HepG2 (cell line): ENCODE measurements around the gene SLTM. TPM values are rescaled to one million over a fixed set of nuclear protein-coding genes. Genes with fewer than 3 reads are reported as not detected.
A peak's percentile ranks its signal among the peaks of the same experiment; 100 is the strongest.

Source experiments
- ATAC-seq: fragments of 200-7000 bp; cut with Tn5 transposase; 3 replicates; pipeline ENCODE4 v1.9.1; 2020; ENCODE audit warnings: mild to moderate bottlenecking, moderate library complexity
- BruUV-seq: library from RNA; stranded (reverse); fragments of 400-500 nt; replicated peaks from 2 replicates; lab custom pipeline; 2021; lab: Mats Ljungman, UMichigan
- CTCF ChIA-PET: fragments of 300-600 bp; formaldehyde crosslinking; extraction: SDS; loops from one replicate; lab custom pipeline; 2021; ENCODE audit warnings: low total read pairs, inconsistent platforms, low intra/inter-chr PET ratio; lab: Yijun Ruan, JAX
- POLR2A ChIA-PET: fragments of 350-600 bp; sonication (Branson Sonifier 250); formaldehyde crosslinking; loops from one replicate; lab custom pipeline; 2020; ENCODE audit warnings: antibody characterized with exemption, inconsistent platforms; lab: Yijun Ruan, JAX
- DNase-seq: peaks from one replicate; pipeline ENCODE4 v3.0.0-alpha.2; 2015; ENCODE audit warnings: low spot score
- FAIRE-seq: peaks from 3 replicates; lab custom pipeline; 2011; peaks lifted over from hg19 to GRCh38; lab: Jason Lieb, UNC
- H2AFZ ChIP-seq: one replicate; pipeline ENCODE4 v1.6.1; 2011; ENCODE audit warnings: low read length, inconsistent platforms
- H3K27ac ChIP-seq: fragments of 300-600 bp; 3 replicates; pipeline ENCODE4 v1.8.0; 2011; ENCODE audit warnings: mixed run types, mild to moderate bottlenecking, mixed read lengths, low read length, inconsistent platforms; ENCODE audit not compliant: insufficient read depth; ENCODE audit errors: extremely low read length
- H3K27me3 ChIP-seq, 2 experiments: fragments of 200-600 bp in 1 of 2; 2 replicates in 1 of 2; 3 replicates in 1 of 2; pipeline versions ENCODE4 v1.6.0 to v1.8.0; 2011; ENCODE audit warnings: low read length in 2 of 2, mild to moderate bottlenecking in 2 of 2, moderate library complexity in 2 of 2, inconsistent platforms in 1 of 2; ENCODE audit not compliant: insufficient read depth in 2 of 2, control insufficient read depth in 1 of 2
- H3K36me3 ChIP-seq, 2 experiments: fragments of 200-600 bp in 1 of 2; replicated peaks in 1 of 2; 2 replicates in 1 of 2; 3 replicates in 1 of 2; pipeline versions ENCODE4 v1.5.1 to v1.8.0; 2011; ENCODE audit warnings: low read length in 2 of 2, inconsistent platforms in 1 of 2; ENCODE audit not compliant: insufficient read depth in 2 of 2, control insufficient read depth in 1 of 2
- H3K4me1 ChIP-seq: 2 replicates; pipeline ENCODE4 v1.5.1; 2012; ENCODE audit warnings: low read length, inconsistent platforms; ENCODE audit not compliant: insufficient read depth
- H3K4me2 ChIP-seq: 2 replicates; pipeline ENCODE4 v1.6.0; 2011; ENCODE audit warnings: low read depth, low read length, inconsistent platforms
- H3K4me3 ChIP-seq, 3 experiments: fragments of 200-600 bp in 1 of 3; sonication (generic), shearing (Covaris generic) in 1 of 3; replicated peaks in 1 of 3; 2 replicates each; pipeline ENCODE4 v1.5.1; 2011 to 2016; ENCODE audit warnings: low read length in 3 of 3, inconsistent platforms in 2 of 3, low read depth in 2 of 3, mild to moderate bottlenecking in 2 of 3, control low read depth in 1 of 3, mixed read lengths in 1 of 3; ENCODE audit not compliant: insufficient read depth in 1 of 3
- H3K79me2 ChIP-seq: one replicate; pipeline ENCODE4 v1.6.1; 2011; ENCODE audit warnings: low read length, inconsistent platforms; ENCODE audit not compliant: insufficient read depth
- H3K9ac ChIP-seq: 2 replicates; pipeline ENCODE4 v1.6.0; 2011; ENCODE audit warnings: mild to moderate bottlenecking, low read depth, low read length, inconsistent platforms; ENCODE audit not compliant: insufficient read depth
- H3K9me3 ChIP-seq: 2 replicates; pipeline ENCODE4 v1.5.1; 2012; ENCODE audit warnings: mild to moderate bottlenecking, low read length
- H4K20me1 ChIP-seq: 2 replicates; pipeline ENCODE4 v1.6.0; 2011; ENCODE audit warnings: inconsistent platforms, mild to moderate bottlenecking, low read length, moderate library complexity; ENCODE audit not compliant: insufficient read depth
- GATAD1 ChIP-seq: IDR thresholded peaks from 2 replicates; pipeline ENCODE4 v1.6.1; 2016; ENCODE audit warnings: missing genetic modification reagents, missing compliant biosample characterization
- MED13 ChIP-seq: sonication (generic); formaldehyde crosslinking; IDR thresholded peaks from 2 replicates; pipeline ENCODE4 v1.5.0; 2020; ENCODE audit warnings: missing genetic modification reagents
- MYNN ChIP-seq: sonication (generic); formaldehyde crosslinking; IDR thresholded peaks from 2 replicates; pipeline ENCODE4 v1.4.0; 2020; ENCODE audit warnings: mild to moderate bottlenecking, low read depth, missing genetic modification reagents
- POLR2A ChIP-seq, 2 experiments: IDR thresholded peaks; 2 replicates each; pipeline ENCODE4 v1.6.1; 2011; ENCODE audit warnings: low read depth in 2 of 2, low read length in 2 of 2, mild to moderate bottlenecking in 1 of 2, moderate library complexity in 1 of 2; ENCODE audit not compliant: insufficient read depth in 1 of 2
- POLR2G ChIP-seq: fragments of 200-400 bp; formaldehyde crosslinking; IDR thresholded peaks from 2 replicates; pipeline ENCODE4 v1.6.1; 2018; ENCODE audit warnings: mild to moderate bottlenecking, low read depth, low read length, moderate library complexity
- RBM22 ChIP-seq: fragments of 200-400 bp; formaldehyde crosslinking; optimal IDR thresholded peaks from 2 replicates; pipeline ENCODE3; 2017; ENCODE audit warnings: mild to moderate bottlenecking, low read length, moderate library complexity
- WGBS: methylation state at CpG from one replicate; pipeline ENCODE4 v1.1.6; 2017; ENCODE audit warnings: low lambda C conversion rate; 5-methylcytosine and 5-hydroxymethylcytosine counted together
- in situ Hi-C: cut with HindIII; loops from 2 replicates; pipeline ENCODE4 v1.10.0; 2017; ENCODE audit warnings: low pct_unique_long_range_greater_than_20kb; ENCODE audit not compliant: extremely low pct_ligation_motif_present
- intact Hi-C: fragments of 100-400 bp; cut with micrococcal nuclease; formaldehyde crosslinking; loops from one replicate; pipeline ENCODE4 v1.10.0; 2022; ENCODE audit not compliant: unreplicated experiment
- polyA plus RNA-seq, 8 experiments: library from polyadenylated mRNA; depleted of rRNA in 3 of 8; stranded (reverse) in 7 of 8; unstranded in 1 of 8; fragments of >200 nt; fragmentation: Illumina TruSeq in 4 of 8; extraction: Trizol in 4 of 8; gene quantifications; 2 replicates each; pipeline versions ENCODE4 v1.2.1 to v1.2.3, GENCODE V29; 2011 to 2016; ENCODE audit warnings: low read depth in 4 of 8, missing spikeins in 1 of 8, mixed read lengths in 1 of 8; ENCODE audit not compliant: insufficient read depth in 1 of 8
- total RNA-seq, 5 experiments: library from RNA; depleted of rRNA; stranded (reverse); fragments of >200 nt; fragmentation: Illumina TruSeq; extraction: Trizol; gene quantifications; 2 replicates each; pipeline ENCODE4 v1.2.3, GENCODE V29; 2016; ENCODE audit warnings: low read depth in 1 of 5
- TF ChIP-seq, protein P1 (sequence below): sonication (generic); formaldehyde crosslinking; IDR thresholded peaks from 2 replicates; pipeline ENCODE4 v1.5.1; 2020; ENCODE audit warnings: mild to moderate bottlenecking, missing genetic modification reagents, moderate library complexity

The SLTM gene
- total and polyA plus RNA-seq, 2 of the 13 experiments (the other 11 are each of a cell fraction or from before 2014, with no cell fraction given): 22.0 to 64.2 TPM

DNA sequence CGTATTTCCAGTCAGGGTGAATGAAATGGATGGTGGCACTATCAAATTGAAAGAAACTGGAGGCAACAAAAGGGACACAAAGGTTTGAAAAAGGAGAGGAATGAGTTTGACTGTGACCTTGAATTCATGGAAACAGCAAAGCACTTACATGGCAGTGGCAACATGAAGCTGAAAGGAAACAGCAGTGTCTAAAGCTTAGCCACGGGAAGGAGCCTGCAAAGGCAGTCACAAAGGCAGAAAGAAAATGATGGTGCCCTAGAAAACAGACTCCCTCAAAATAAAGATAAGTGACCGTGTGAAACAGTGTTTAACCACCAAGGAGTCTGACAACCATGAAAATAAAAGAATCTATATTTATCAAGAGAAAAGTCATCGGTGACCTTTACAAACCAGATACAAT is 51.2 kb downstream of the SLTM start:
- BruUV-seq: no TSS peak
- in situ Hi-C loops: no loop called here
- no peak overlapping the region for H2AFZ ChIP-seq
- DNase-seq (no peak), ATAC-seq (no peak), FAIRE-seq (no peak)
- H3K36me3 ChIP-seq: peaks cover 23 to 86% of the 10 kb centered on the region in 2 experiments
- CTCF ChIA-PET: interaction anchor here (0.9 kb wide), 1 partner anchor 15 kb away, joined by 3 read pairs; no protein-coding TSS in a partner anchor
- H3K4me1 ChIP-seq: no peaks in the 10 kb centered on the region
- no peak overlapping the region for H3K9ac ChIP-seq
- no peaks in the 10 kb centered on the region; the same call in 1 of the 2 replicates for H4K20me1 ChIP-seq
- POLR2A ChIA-PET: interaction anchor here (0.8 kb wide), 1 partner anchor 17 kb away, joined by 3 read pairs; no protein-coding TSS in a partner anchor
- no peak overlapping the region for H3K4me2 ChIP-seq
- H3K4me3 ChIP-seq: no peak overlapping the region
- H3K27me3 ChIP-seq: no peaks in the 10 kb centered on the region
- no peaks in the 10 kb centered on the region for H3K9me3 ChIP-seq
- peak overlapping the region; percentile 22 for H3K27ac ChIP-seq
- intact Hi-C loops: no loop called here
- no peak for TF ChIP-seq MYNN (CRISPR knock-in tag)
- no peak for TF ChIP-seq MED13
- TF ChIP-seq RBM22: peak; percentile 87
- TF ChIP-seq GATAD1 (CRISPR knock-in tag): no peak
- peak in 1 of 2 experiments; percentile 16; a peak in 1 of 4 replicates for TF ChIP-seq POLR2A (IDR thresholded peaks at IDR 0.05; ENCODE audit: insufficient read depth in 1 of 2, low read depth in 2 of 2, low read length in 2 of 2)
- peaks cover 7% of the 10 kb centered on the region for H3K79me2 ChIP-seq
- WGBS: 94% methylated on average over 4 of the region's 4 CpGs

DNA sequence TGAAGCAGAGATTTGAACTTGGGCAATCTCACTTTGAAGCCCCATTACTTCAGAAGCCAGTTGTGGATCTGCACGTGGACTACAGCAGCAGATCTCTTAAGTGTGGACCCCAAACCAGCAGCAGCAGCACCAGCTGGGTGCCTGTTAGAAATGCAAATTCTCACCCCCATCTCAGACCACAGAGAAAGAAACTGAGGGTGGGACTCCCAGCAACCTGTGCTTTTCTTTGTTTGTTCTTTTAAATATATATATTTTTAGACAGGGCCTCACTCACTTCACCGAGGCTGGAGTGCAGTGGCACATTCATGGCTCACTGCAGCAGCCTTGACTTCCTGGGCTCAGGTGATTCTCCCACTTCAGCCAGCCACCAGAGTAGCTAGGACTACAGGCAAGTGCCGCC is 53.2 kb downstream of the SLTM start:
- no TSS peak for BruUV-seq
- CTCF ChIA-PET: no interaction called here
- in situ Hi-C loops: no loop called here

More for the DNA sequence above, 53.2 kb downstream of the SLTM start:
- ATAC-seq: no peak
- no peak overlapping the region for H3K27ac ChIP-seq
- intact Hi-C loops: no loop called here
- no peaks in the 10 kb centered on the region for H3K9me3 ChIP-seq
- H3K4me3 ChIP-seq: no peak overlapping the region
- peaks cover 17 to 69% of the 10 kb centered on the region in 2 experiments for H3K36me3 ChIP-seq
- no peak overlapping the region for H2AFZ ChIP-seq
- peaks cover 2% of the 10 kb centered on the region; the same call in 1 of the 2 replicates for H4K20me1 ChIP-seq
- 98% methylated on average over 3 of the region's 3 CpGs for WGBS
- H3K27me3 ChIP-seq: no peaks in the 10 kb centered on the region
- peaks cover 8% of the 10 kb centered on the region for H3K79me2 ChIP-seq
- peaks cover 10% of the 10 kb centered on the region for H3K4me1 ChIP-seq
- no peak overlapping the region for H3K9ac ChIP-seq
- TF ChIP-seq, protein P1, sequence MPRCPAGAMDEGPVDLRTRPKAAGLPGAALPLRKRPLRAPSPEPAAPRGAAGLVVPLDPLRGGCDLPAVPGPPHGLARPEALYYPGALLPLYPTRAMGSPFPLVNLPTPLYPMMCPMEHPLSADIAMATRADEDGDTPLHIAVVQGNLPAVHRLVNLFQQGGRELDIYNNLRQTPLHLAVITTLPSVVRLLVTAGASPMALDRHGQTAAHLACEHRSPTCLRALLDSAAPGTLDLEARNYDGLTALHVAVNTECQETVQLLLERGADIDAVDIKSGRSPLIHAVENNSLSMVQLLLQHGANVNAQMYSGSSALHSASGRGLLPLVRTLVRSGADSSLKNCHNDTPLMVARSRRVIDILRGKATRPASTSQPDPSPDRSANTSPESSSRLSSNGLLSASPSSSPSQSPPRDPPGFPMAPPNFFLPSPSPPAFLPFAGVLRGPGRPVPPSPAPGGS (CRISPR knock-in tag): no peak
- TF ChIP-seq POLR2A (IDR thresholded peaks at IDR 0.05; ENCODE audit: insufficient read depth in 1 of 2, low read depth in 2 of 2, low read length in 2 of 2): peak in 1 of 2 experiments; percentile 10; a peak in 1 of 4 replicates
- peak; percentile 38; the same call in 1 of the 2 replicates for TF ChIP-seq POLR2G
- POLR2A ChIA-PET: interaction anchor here (1.7 kb wide), 1 partner anchor 15 kb away, joined by 7 read pairs; no protein-coding TSS in a partner anchor
- FAIRE-seq: no peak
- no peak overlapping the region for H3K4me2 ChIP-seq
- no peak for DNase-seq
